ENCODE results near the gene CHRNA9. TPM values are rescaled to one million over a fixed set of nuclear protein-coding genes. Genes with fewer than 3 reads are reported as not detected.
"Not testable (repeated sequence)": the region's sequence is repeated elsewhere in the genome, so short reads cannot be mapped to it uniquely, and the experiment has no call there.

CHRNA9 gene
- 0.09 TPM in 1 of 2 replicates, not detected in the other for total RNA-seq (ENCODE audit: low replicate concordance)

GRCh38 chr4:40334591-40335524, at the start of gene CHRNA9:
CHRNA9 (plus strand) TSS chr4:40335333; CDS start chr4:40335468, 135 bp downstream.
- no peak for DNase-seq (ENCODE audit: low read depth)
- no peak within 1 kb of the TSS for H3K4me3 ChIP-seq (ENCODE audit: low read depth, low read length)
- no peak for TF ChIP-seq CTCF (IDR thresholded peaks at IDR 0.05; ENCODE audit: insufficient read depth, low read length)

GRCh38 chr4:40285692-40286091, 49.4 kb upstream of the CHRNA9 start:
- H3K4me3 ChIP-seq (ENCODE audit: low read depth, low read length) = no peak overlapping the region
- no peak for DNase-seq (ENCODE audit: low read depth)
- no peak for TF ChIP-seq CTCF (IDR thresholded peaks at IDR 0.05; ENCODE audit: insufficient read depth, low read length)

GRCh38 chr4:40288566-40288965, 46.6 kb upstream of the CHRNA9 start:
- no peak for DNase-seq (ENCODE audit: low read depth)
- no peak for TF ChIP-seq CTCF (IDR thresholded peaks at IDR 0.05; ENCODE audit: insufficient read depth, low read length)
- no peak overlapping the region for H3K4me3 ChIP-seq (ENCODE audit: low read depth, low read length)

- H3K4me3 ChIP-seq (ENCODE audit: low read depth, low read length) = no peak overlapping the region
- TF ChIP-seq CTCF (IDR thresholded peaks at IDR 0.05; ENCODE audit: insufficient read depth, low read length) = no peak
- DNase-seq (ENCODE audit: low read depth) = peak; percentile 15
These were observed 45.6 kb upstream of the CHRNA9 start for GRCh38 chr4:40289366-40290188.

- not testable (repeated sequence) for H3K4me3 ChIP-seq (ENCODE audit: low read depth, low read length); DNase-seq (ENCODE audit: low read depth)
These were observed 44.4 kb upstream of the CHRNA9 start for GRCh38 chr4:40290611-40291186.

- no peak for TF ChIP-seq CTCF (IDR thresholded peaks at IDR 0.05; ENCODE audit: insufficient read depth, low read length)
- H3K4me3 ChIP-seq (ENCODE audit: low read depth, low read length) = no peak overlapping the region
- DNase-seq (ENCODE audit: low read depth) = peak; percentile 48
These were observed 42.8 kb upstream of the CHRNA9 start for GRCh38 chr4:40292313-40292759.

All from fibroblast of the aortic adventitia (primary cell).